ENCODE measurements around the gene KCND1. TPM values are rescaled to one million over a fixed set of nuclear protein-coding genes. Genes with fewer than 3 reads are reported as not detected.

The KCND1 gene
- total RNA-seq, 8 experiments from 2014 or later: 0.65 to 3.1 (median 1.5) TPM

GRCh38 chrX:48945517-48946348 lies 25.9 kb downstream of the KCND1 start:
- H3K4me3 ChIP-seq: no peak overlapping the region
- H3K27ac ChIP-seq: no peak overlapping the region
- ATAC-seq (replicated peaks in 6 of 8): peak; percentile 43 to 80 (median 70)
- 20 to 22% (median 21%) methylated on average over 1 to 3 of the region's 8 CpGs; no CpG with 5 or more reads in 7 of the 10 experiments for WGBS, 10 experiments
- in situ Hi-C loops (cut with MboI; ENCODE audit: low pct_unique_long_range_greater_than_20kb in 2 of 9, low sequenced_read_pairs in 9 of 9, unreplicated experiment in 9 of 9): no loop called here
- peaks cover 0 to 2% of the 10 kb centered on the region in 2 donors for H3K4me1 ChIP-seq (replicated peaks in 1 of 2)

- H3K27ac ChIP-seq: no peak overlapping the region
- in situ Hi-C loops (cut with MboI; ENCODE audit: low pct_unique_long_range_greater_than_20kb in 2 of 9, low sequenced_read_pairs in 9 of 9, unreplicated experiment in 9 of 9): no loop called here
- 10 to 53% methylated on average over 2 of the region's 2 CpGs; no CpG with 5 or more reads in 8 of the 10 experiments for WGBS, 10 experiments
- no peak overlapping the region for H3K4me3 ChIP-seq
- peaks cover 0 to 2% of the 10 kb centered on the region in 2 donors for H3K4me1 ChIP-seq (replicated peaks in 1 of 2)
- ATAC-seq (replicated peaks in 6 of 8): no peak
These were observed 28.7 kb downstream of the KCND1 start for GRCh38 chrX:48942895-48943294.

GRCh38 chrX:48940404-48940955 lies 31.2 kb downstream of the KCND1 start:
- Histone ChIP-seq H3K4me1 (replicated peaks in 1 of 2) (no peaks in the 10 kb centered on the region), H3K27ac (no peak overlapping the region), H3K4me3 (no peak overlapping the region)
- in situ Hi-C loops (cut with MboI; ENCODE audit: low pct_unique_long_range_greater_than_20kb in 2 of 9, low sequenced_read_pairs in 9 of 9, unreplicated experiment in 9 of 9): no loop called here
- ATAC-seq (replicated peaks in 6 of 8): no peak
- 60 to 100% (median 71%) methylated on average over 1 of the region's 2 CpGs; no CpG with 5 or more reads in 7 of the 10 experiments for WGBS, 10 experiments

GRCh38 chrX:48939524-48940228 lies 32.0 kb downstream of the KCND1 start:
- 20 to 70% methylated on average over 1 to 2 of the region's 3 CpGs; no CpG with 5 or more reads in 8 of the 10 experiments for WGBS, 10 experiments
- Histone ChIP-seq H3K4me3 (no peak overlapping the region), H3K27ac (no peak overlapping the region), H3K4me1 (replicated peaks in 1 of 2) (no peaks in the 10 kb centered on the region)
- in situ Hi-C loops (cut with MboI; ENCODE audit: low pct_unique_long_range_greater_than_20kb in 2 of 9, low sequenced_read_pairs in 9 of 9, unreplicated experiment in 9 of 9): no loop called here
- ATAC-seq (replicated peaks in 6 of 8): no peak

- in situ Hi-C loops (cut with MboI; ENCODE audit: low pct_unique_long_range_greater_than_20kb in 2 of 9, low sequenced_read_pairs in 9 of 9, unreplicated experiment in 9 of 9): no loop called here
- Histone ChIP-seq H3K4me1 (replicated peaks in 1 of 2) (no peaks in the 10 kb centered on the region), H3K27ac (no peak overlapping the region), H3K4me3 (no peak overlapping the region)
- no peak for ATAC-seq (replicated peaks in 6 of 8)
- no CpG with 5 or more reads among the region's 1 CpG for WGBS, 10 experiments
These were observed 32.8 kb downstream of the KCND1 start for GRCh38 chrX:48938721-48939425.

GRCh38 chrX:48937054-48937907 lies 34.4 kb downstream of the KCND1 start:
- ATAC-seq (replicated peaks in 6 of 8): peak in 3 of 8 experiments; percentile 56 to 84 (median 59)
- in situ Hi-C loops (cut with MboI; ENCODE audit: low pct_unique_long_range_greater_than_20kb in 2 of 9, low sequenced_read_pairs in 9 of 9, unreplicated experiment in 9 of 9): no loop called here
- Histone ChIP-seq H3K4me3 (no peak overlapping the region), H3K27ac (no peak overlapping the region), H3K4me1 (replicated peaks in 1 of 2) (no peaks in the 10 kb centered on the region)
- WGBS, 10 experiments: 10 to 67% (median 25%) methylated on average over 1 to 4 of the region's 9 CpGs; no CpG with 5 or more reads in 7 of the 10 experiments

- ATAC-seq (replicated peaks in 6 of 8): no peak
- Histone ChIP-seq H3K27ac (no peak overlapping the region), H3K4me1 (replicated peaks in 1 of 2) (no peaks in the 10 kb centered on the region), H3K4me3 (no peak overlapping the region)
- 69% methylated on average over 2 of the region's 8 CpGs; no CpG with 5 or more reads in 9 of the 10 experiments for WGBS, 10 experiments
- in situ Hi-C loops (cut with MboI; ENCODE audit: low pct_unique_long_range_greater_than_20kb in 2 of 9, low sequenced_read_pairs in 9 of 9, unreplicated experiment in 9 of 9): no loop called here
These were observed 35.1 kb downstream of the KCND1 start for GRCh38 chrX:48936429-48937053.

GRCh38 chrX:48935301-48935670 lies 36.4 kb downstream of the KCND1 start:
- in situ Hi-C loops (cut with MboI; ENCODE audit: low pct_unique_long_range_greater_than_20kb in 2 of 9, low sequenced_read_pairs in 9 of 9, unreplicated experiment in 9 of 9): no loop called here
- WGBS, 10 experiments: 20% methylated on average over 1 of the region's 1 CpG; no CpG with 5 or more reads in 9 of the 10 experiments
- H3K4me1 ChIP-seq (replicated peaks in 1 of 2): no peaks in the 10 kb centered on the region
- no peak for ATAC-seq (replicated peaks in 6 of 8)
- no peak overlapping the region for H3K27ac ChIP-seq
- H3K4me3 ChIP-seq: no peak overlapping the region

GRCh38 chrX:48934581-48935300 lies 36.9 kb downstream of the KCND1 start:
- no peak for ATAC-seq (replicated peaks in 6 of 8)
- in situ Hi-C loops (cut with MboI; ENCODE audit: low pct_unique_long_range_greater_than_20kb in 2 of 9, low sequenced_read_pairs in 9 of 9, unreplicated experiment in 9 of 9): no loop called here
- Histone ChIP-seq H3K4me3 (no peak overlapping the region), H3K27ac (no peak overlapping the region), H3K4me1 (replicated peaks in 1 of 2) (no peaks in the 10 kb centered on the region)
- WGBS, 10 experiments: 43 to 60% methylated on average over 3 to 6 of the region's 7 CpGs; no CpG with 5 or more reads in 8 of the 10 experiments

- ATAC-seq (replicated peaks in 6 of 8): no peak
- in situ Hi-C loops (cut with MboI; ENCODE audit: low pct_unique_long_range_greater_than_20kb in 2 of 9, low sequenced_read_pairs in 9 of 9, unreplicated experiment in 9 of 9): no loop called here
- WGBS, 10 experiments: 29 to 100% (median 83%) methylated on average over 1 to 2 of the region's 2 CpGs; no CpG with 5 or more reads in 6 of the 10 experiments
These were observed 37.9 kb downstream of the KCND1 start for GRCh38 chrX:48933757-48934156.

GRCh38 chrX:48927736-48928382 lies 43.8 kb downstream of the KCND1 start:
- WGBS, 10 experiments: 28 to 80% (median 36%) methylated on average over 1 to 2 of the region's 2 CpGs; no CpG with 5 or more reads in 4 of the 10 experiments
- Histone ChIP-seq H3K4me3 (no peak overlapping the region), H3K4me1 (replicated peaks in 1 of 2) (peaks cover 0 to 2% of the 10 kb centered on the region in 2 donors), H3K27ac (no peak overlapping the region)
- ATAC-seq (replicated peaks in 6 of 8): no peak
- in situ Hi-C loops (cut with MboI; ENCODE audit: low pct_unique_long_range_greater_than_20kb in 2 of 9, low sequenced_read_pairs in 9 of 9, unreplicated experiment in 9 of 9): no loop called here

More at GRCh38 chrX:48933757-48934156, 37.9 kb downstream of the KCND1 start:
- Histone ChIP-seq H3K4me1 (replicated peaks in 1 of 2) (no peaks in the 10 kb centered on the region), H3K27ac (no peak overlapping the region), H3K4me3 (no peak overlapping the region)

Measured in motor neuron (in vitro differentiated cells).